ENCODE measurements around the gene MTIF3.

Gene MTIF3

GRCh38 chr13:27449936-27450828 lies at the start of gene MTIF3:
TSS of gene MTIF3 (minus strand) at chr13:27450564. CDS start at chr13:27440448, 10,116 bp downstream.
- TF ChIP-seq CTCF (conservative IDR thresholded peaks at IDR 0.05; ENCODE audit: low read length): no peak
- H3K4me3 ChIP-seq (ENCODE audit: low read length): peak within 1 kb of the TSS; percentile 79

GRCh38 chr13:27497563-27498230 lies 47.3 kb upstream of the MTIF3 start:
- TF ChIP-seq CTCF (conservative IDR thresholded peaks at IDR 0.05; ENCODE audit: low read length): no peak
- DNase-seq (ENCODE audit: low read depth): no peak
- no peak overlapping the region for H3K4me3 ChIP-seq (ENCODE audit: low read length)

More at GRCh38 chr13:27449936-27450828, at the start of gene MTIF3:
- DNase-seq (ENCODE audit: low read depth): peak; percentile 82

- DNase-seq (ENCODE audit: low read depth): no peak
- no peak overlapping the region for H3K4me3 ChIP-seq (ENCODE audit: low read length)
- TF ChIP-seq CTCF (conservative IDR thresholded peaks at IDR 0.05; ENCODE audit: low read length): no peak
Observed at GRCh38 chr13:27496536-27497273, 46.3 kb upstream of the MTIF3 start.

GRCh38 chr13:27496006-27496405 lies 45.6 kb upstream of the MTIF3 start:
- H3K4me3 ChIP-seq (ENCODE audit: low read length): no peak overlapping the region
- DNase-seq (ENCODE audit: low read depth): no peak
- no peak for TF ChIP-seq CTCF (conservative IDR thresholded peaks at IDR 0.05; ENCODE audit: low read length)

GRCh38 chr13:27495551-27495950 lies 45.2 kb upstream of the MTIF3 start:
- no peak overlapping the region for H3K4me3 ChIP-seq (ENCODE audit: low read length)
- DNase-seq (ENCODE audit: low read depth): no peak
- no peak for TF ChIP-seq CTCF (conservative IDR thresholded peaks at IDR 0.05; ENCODE audit: low read length)

GRCh38 chr13:27493981-27494380 lies 43.6 kb upstream of the MTIF3 start:
- peak; percentile 89 for DNase-seq (ENCODE audit: low read depth)
- H3K4me3 ChIP-seq (ENCODE audit: low read length): no peak overlapping the region
- no peak for TF ChIP-seq CTCF (conservative IDR thresholded peaks at IDR 0.05; ENCODE audit: low read length)
